ENCODE data around the gene MRPS25.
"Not testable (repeated sequence)": the region's sequence is repeated elsewhere in the genome, so short reads cannot be mapped to it uniquely, and the experiment has no call there.

MRPS25 gene

GRCh38 chr3:15042936-15043335 is 22.2 kb downstream of the MRPS25 start:
- DNase-seq, result no peak

GRCh38 chr3:15041950-15042349 is 23.2 kb downstream of the MRPS25 start:
- no peak for DNase-seq

DNA sequence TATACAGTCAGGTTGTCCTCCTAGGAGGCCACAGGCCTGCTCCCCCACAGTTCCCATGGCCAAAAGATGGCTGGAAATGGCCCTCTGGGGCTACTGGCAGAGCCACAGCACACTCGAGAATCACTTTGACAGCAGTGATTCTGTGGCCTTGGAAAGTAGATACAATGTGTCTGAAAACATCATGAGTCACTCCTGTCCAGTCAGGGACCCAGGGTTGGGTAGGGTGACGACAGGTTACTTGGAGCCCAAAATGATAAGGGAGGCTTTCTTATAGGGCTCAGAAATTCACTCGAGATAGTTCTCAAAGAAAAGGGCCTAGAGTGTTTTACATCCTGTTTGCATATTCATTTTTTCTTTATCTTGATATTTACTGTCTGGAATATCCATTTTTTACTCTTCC is 24.3 kb downstream of the MRPS25 start:
- DNase-seq, result no peak

DNA sequence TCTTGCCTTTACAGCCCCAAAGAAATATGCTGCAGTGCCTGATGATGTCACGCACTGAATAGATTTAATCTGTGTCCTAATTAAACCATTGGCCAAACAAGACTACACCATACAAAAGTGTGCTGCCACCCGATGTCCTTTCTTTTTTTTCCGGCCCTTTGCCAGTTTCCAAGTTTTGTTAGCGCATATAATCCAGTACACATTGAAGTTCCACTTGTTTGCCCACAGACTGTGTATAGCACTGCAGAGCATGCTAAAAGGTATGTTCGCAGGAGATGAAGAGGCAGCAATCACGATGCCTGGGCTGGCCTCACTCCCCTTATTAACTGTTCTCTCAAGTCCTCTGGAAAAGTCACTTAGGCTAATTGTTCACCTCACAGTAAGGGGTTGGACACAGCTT is 26.8 kb downstream of the MRPS25 start:
- DNase-seq, result no peak

DNA sequence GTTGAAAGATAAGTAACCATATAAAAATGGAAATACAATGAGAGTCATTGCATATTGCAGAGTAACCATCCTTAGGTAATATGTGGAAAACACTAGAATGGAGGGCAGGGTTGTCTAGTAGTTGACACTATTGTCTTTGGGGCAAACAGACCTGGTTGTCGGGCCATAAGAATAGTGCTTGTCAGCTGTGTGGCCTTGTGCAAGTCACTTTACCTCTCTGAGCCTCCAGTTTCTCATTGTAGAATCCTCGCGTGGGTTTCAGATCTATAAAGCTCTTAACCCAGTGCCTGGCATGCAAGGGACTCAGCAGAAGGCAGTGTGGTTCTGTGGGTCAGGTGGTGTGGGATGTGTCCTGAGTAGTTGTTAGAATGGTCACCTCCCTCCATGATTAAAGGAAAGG is 32.0 kb downstream of the MRPS25 start:
- no peak for DNase-seq

DNA sequence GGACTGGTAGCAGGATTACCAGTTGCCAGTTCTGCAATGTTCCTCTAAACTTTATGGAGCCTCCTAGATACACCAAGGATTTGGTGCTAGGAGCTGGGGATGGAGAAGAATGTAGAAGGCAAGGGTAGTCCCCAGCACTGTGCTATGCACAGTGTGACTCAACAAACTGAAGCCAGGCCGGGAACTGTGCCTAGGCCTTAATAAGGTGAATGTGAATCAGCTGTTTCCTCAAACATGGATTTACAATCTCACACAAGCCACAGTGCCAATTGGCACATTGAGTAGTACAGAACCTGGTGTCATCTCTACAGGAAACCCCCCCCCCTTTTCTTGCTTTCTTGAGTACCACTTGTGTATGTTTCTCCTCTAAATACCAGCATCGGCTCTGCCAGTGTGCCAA is 32.5 kb downstream of the MRPS25 start:
- DNase-seq, result no peak

GRCh38 chr3:15029625-15030024 is 35.5 kb downstream of the MRPS25 start:
- no peak for DNase-seq

- no peak for DNase-seq
These were observed 41.4 kb downstream of the MRPS25 start for GRCh38 chr3:15023719-15024118.

DNA sequence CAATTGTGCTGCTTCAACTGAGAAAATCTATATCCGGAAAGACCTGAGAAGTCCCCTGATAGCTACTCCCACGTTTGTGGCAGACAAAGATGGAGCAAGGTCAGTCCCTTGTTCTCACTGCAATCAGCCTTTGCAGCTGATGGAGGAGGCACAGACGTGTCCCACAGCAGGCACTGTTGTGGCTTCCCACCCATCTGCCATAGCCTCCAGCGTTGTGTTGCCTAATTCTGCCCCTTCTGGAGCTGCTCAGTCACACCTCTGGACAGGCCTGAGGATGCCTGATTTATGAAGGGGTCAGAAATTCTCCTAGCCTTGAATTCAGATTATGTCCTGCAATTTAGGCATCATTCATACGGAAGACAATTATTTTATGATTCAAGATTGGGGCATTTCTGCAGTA is 41.9 kb downstream of the MRPS25 start:
- no peak for DNase-seq

DNA sequence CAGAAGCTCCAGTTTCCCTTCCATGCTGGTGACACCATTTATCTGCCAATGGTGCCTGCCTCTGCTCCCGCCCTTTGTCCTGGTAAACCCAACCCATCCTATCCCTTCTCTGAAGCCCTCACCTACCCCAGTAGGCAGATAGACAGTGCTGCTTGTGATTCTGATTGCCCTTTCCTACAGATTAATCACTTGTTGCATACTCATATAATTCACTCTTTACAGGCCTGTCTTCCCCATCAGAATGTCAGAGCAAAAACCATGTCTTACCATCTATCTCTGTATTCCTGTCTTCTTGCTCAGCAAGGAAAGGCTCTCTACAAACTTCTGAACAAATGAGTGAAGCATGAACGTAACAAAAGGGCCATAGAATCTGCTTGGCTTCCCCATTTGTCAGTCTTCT is 47.9 kb downstream of the MRPS25 start:
- DNase-seq, result no peak

DNA sequence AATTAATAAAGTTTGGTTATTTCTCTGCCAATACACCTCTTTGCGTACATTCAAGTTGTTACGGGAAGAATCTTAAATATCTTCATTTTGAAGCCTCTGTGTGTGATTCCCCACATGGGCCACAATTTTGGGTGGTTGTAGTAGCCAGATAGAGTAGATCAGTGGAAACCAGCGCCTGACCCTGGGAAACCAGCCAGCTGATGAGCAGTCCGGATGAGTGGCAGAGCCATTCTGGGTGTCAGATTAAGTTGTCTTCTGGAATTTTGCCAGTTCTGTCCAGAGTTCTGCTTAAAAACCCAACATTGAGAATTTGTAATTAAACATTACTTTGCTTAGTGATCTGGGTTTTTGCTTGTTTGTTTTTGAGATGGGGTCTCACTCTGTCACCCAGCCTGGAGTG is 49.7 kb downstream of the MRPS25 start:
- no peak for DNase-seq

DNA sequence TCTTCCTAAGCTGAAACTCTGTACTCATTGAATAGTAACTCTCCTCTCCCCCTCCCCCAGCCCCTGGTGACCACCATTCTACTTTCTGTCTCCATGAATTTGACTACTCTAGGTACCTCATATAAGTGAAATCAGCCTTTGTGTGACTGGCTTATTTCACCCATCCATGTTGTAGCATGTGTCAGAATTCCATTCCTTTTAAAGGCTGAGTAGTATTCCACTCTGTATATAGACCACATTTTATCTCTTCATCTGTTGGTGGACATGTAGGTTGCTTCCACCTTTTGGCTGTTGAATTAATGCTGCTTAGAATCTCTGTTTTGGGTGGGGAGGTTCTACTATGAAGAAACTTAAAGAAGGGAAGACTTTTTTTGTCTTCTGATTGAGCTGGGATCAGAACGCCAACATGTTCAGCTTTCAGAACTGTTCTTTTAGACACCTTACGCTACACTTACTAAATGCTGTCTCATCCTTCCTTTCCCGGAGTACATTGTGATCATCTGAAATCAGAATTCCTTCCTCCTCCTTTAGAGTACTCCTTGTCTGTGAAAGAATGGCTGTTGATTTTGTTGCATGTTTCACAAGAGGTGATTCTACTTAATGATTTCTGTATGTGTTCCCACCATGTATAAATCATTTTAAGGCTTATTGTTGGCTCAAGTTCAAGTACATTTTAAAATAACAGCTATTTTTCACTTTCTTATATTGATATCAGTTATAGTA is 50.3 kb downstream of the MRPS25 start:
- no peak for DNase-seq

- no peak for DNase-seq
These were observed 53.9 kb downstream of the MRPS25 start for GRCh38 chr3:15011174-15011573.

GRCh38 chr3:15010664-15011063 is 54.5 kb downstream of the MRPS25 start:
- no peak for DNase-seq

DNA sequence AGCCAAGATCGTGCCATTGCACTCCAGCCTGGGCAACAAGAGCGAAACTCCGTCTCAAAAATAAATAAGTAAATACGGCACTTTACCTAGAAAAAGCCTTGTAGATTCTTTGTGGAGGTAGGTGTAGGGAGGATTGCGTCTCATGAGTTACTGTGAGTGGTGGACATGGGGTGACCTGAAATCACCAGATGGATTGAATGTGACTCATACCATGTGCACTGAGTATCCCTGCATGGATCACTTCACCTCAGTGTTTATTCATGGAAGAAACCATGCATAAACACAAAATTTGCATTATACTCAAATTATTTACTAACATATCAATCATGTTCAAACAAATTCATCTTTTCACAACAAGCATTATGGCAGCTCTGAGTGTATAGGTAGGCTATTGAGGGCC is 55.9 kb downstream of the MRPS25 start:
- no peak for DNase-seq

DNA sequence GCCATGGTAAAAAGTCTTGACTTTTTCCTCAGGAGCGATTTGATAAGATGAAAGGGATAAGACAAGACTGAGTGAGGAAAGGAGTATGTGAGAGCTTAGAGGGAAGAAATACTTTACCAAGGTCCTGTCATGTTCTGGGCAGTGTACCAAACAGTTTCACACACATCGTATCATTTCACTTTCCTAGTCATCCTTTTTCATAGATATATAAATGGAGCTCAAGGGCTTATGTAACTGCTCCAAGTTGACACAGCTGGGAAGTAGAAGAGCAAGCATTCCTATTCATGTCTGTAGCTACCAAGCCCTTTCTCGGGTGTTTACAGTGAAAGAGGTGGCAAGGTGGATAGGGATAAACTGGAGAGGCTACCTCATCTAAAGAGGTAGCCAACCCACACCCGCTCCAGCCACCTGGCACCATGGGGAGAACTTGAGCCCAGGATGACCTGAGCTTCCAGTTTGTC is 57.4 kb downstream of the MRPS25 start:
- DNase-seq, result no peak

- not testable (repeated sequence) for DNase-seq
These were observed 65.9 kb downstream of the MRPS25 start for GRCh38 chr3:14999182-14999581.

Measured in NCI-H1694 treated with DMSO at 0.1 percent for 48 hours (cell line).